Right lobe of liver (tissue), 4 donors: ENCODE data around the gene PDE7B.

ENCODE experiments used
- CTCF ChIP-seq, 4 donors: fragments of 200-600 bp in 3 of 4; fragments of 450-650 bp in 1 of 4; IDR thresholded peaks; one replicate each; pipeline versions ENCODE4 v1.5.1 to v1.8.0; 2016 to 2022; ENCODE audit warnings: antibody characterized with exemption in 4 of 4, mild to moderate bottlenecking in 2 of 4
- POLR2A ChIP-seq: fragments of 450-650 bp; IDR thresholded peaks from one replicate; pipeline ENCODE4 v1.6.1; 2017; ENCODE audit warnings: antibody characterized with exemption, mild to moderate bottlenecking
- donor health status: DM: no; HTN: no; CAD: no.
- donor health status: DM: no; HTN: no; CAD: no.
- donor health status: DM: no; HTN: yes; CAD: no.

GRCh38 chr6:135866445-135867123 is 15.1 kb downstream of the PDE7B start:
- TF ChIP-seq POLR2A (no peak), CTCF (IDR thresholded peaks at IDR 0.05) (no peak)
